BLaER1 treated with 17β-estradiol and CSF1 and Interleukin-3, amounts not matched to agents 10 nM and 100 nM (cell line): ENCODE measurements around the gene TASL.
"Not testable (repeated sequence)": the region's sequence is repeated elsewhere in the genome, so short reads cannot be mapped to it uniquely, and the experiment has no call there.

Experiments used
- H3K27ac ChIP-seq, 11 experiments: shearing (Covaris generic); formaldehyde crosslinking; 2 replicates each; pipeline ENCODE4 v1.8.1; 2022
- H3K27me3 ChIP-seq, 11 experiments: shearing (Covaris generic); formaldehyde crosslinking; 2 replicates each; pipeline ENCODE4 v1.8.1; 2022
- H3K36me3 ChIP-seq, 11 experiments: shearing (Covaris generic); formaldehyde crosslinking; 2 replicates each; pipeline ENCODE4 v1.8.1; 2022
- H3K4me1 ChIP-seq, 10 experiments: shearing (Covaris generic); formaldehyde crosslinking; 2 replicates each; pipeline ENCODE4 v1.8.1; 2022
- H3K4me2 ChIP-seq, 11 experiments: shearing (Covaris generic); formaldehyde crosslinking; 2 replicates each; pipeline ENCODE4 v1.8.1; 2022
- H3K4me3 ChIP-seq, 10 experiments: shearing (Covaris generic); formaldehyde crosslinking; 2 replicates each; pipeline ENCODE4 v1.8.1; 2022
- H3K9ac ChIP-seq, 11 experiments: shearing (Covaris generic); formaldehyde crosslinking; 2 replicates each; pipeline ENCODE4 v1.8.1; 2022
- H3K9me3 ChIP-seq, 11 experiments: shearing (Covaris generic); formaldehyde crosslinking; replicated peaks in 1 of 11; 2 replicates each; pipeline ENCODE4 v1.8.1; 2022
- H4K20me1 ChIP-seq, 11 experiments: shearing (Covaris generic); formaldehyde crosslinking; 2 replicates each; pipeline ENCODE4 v1.8.1; 2022
- Cebpa-rat ChIP-seq, 11 experiments: shearing (Covaris generic); IDR thresholded peaks; 2 replicates each; pipeline ENCODE4 v1.8.1; 2022

TASL gene

DNA sequence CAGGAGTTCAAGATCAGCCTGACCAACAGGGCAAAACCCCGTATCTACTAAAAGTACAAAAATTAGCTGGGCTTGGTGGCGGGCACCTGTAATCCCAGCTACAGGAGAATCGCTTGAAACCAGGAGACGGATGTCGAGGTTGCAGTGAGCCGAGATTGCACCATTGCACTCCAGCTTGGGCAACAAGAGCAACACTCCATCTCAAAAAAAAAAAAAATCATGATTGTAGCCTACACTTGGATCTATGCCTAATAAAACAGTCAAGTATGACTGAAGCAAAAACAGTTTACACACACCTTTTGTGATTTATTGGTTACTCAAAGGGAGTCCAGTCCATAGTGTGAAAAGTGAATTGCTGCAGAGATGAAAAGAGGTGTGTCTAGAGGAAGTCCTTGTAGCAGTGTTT, 34.7 kb upstream of the TASL start:
- Histone ChIP-seq H3K4me3 (no peak overlapping the region), H3K27me3 (no peaks in the 10 kb centered on the region), H3K9ac (peak overlapping the region in 3 of 11 experiments; percentile 63 to 78 (median 69); a peak in 3 of 22 replicates), H3K9me3 (peaks cover 9 to 34% (median 25%) of the 10 kb centered on the region in 11 experiments; a peak in 21 of 22 replicates), H3K4me1 (peaks cover 2 to 83% (median 22%) of the 10 kb centered on the region in 10 experiments; a peak in 18 of 20 replicates), H3K27ac (peak overlapping the region in 4 of 11 experiments; percentile 70 to 92 (median 82); a peak in 7 of 22 replicates), H3K36me3 (no peaks in the 10 kb centered on the region), H3K4me2 (peak overlapping the region in 5 of 11 experiments; percentile 19 to 87 (median 70); a peak in 9 of 22 replicates), H4K20me1 (no peaks in the 10 kb centered on the region)
- no peak for TF ChIP-seq Cebpa-rat (IDR thresholded peaks at IDR 0.05)

- Histone ChIP-seq H3K36me3 (peaks cover 0 to 3% (median 0%) of the 10 kb centered on the region in 11 experiments; a peak in 1 of 22 replicates), H3K4me1 (peaks cover 0 to 64% (median 17%) of the 10 kb centered on the region in 10 experiments; a peak in 12 of 20 replicates), H3K9me3 (peaks cover 0 to 23% (median 12%) of the 10 kb centered on the region in 11 experiments; a peak in 18 of 22 replicates), H3K4me2 (peak overlapping the region in 5 of 11 experiments; percentile 7 to 67 (median 25); a peak in 8 of 22 replicates), H3K9ac (no peak overlapping the region), H4K20me1 (no peaks in the 10 kb centered on the region), H3K4me3 (no peak overlapping the region), H3K27ac (no peak overlapping the region; a peak in 1 of 22 replicates), H3K27me3 (no peaks in the 10 kb centered on the region)
- no peak for TF ChIP-seq Cebpa-rat (IDR thresholded peaks at IDR 0.05)
These were observed 32.5 kb upstream of the TASL start for GRCh38 chrX:30610026-30610425.

DNA sequence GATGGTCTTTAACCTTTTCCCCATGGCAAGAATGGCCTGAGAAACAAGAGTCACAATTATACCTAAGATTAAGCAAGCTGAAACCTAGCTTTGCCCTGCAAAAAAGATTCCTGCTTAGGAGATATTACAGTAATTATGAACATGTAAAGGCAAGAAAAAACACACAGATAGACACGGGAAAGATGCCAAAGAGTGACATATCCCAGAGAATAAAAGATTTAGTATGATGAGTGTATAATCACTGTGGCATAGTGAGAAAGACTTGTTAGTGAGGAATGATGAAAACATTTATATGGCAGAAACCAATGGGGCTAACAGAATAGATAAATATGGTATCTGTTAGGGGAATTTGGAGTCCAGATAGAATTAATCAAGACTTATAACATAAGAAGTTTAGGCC, 29.6 kb upstream of the TASL start:
- Histone ChIP-seq H3K9ac (no peak overlapping the region), H4K20me1 (no peaks in the 10 kb centered on the region), H3K27me3 (no peaks in the 10 kb centered on the region), H3K4me2 (no peak overlapping the region), H3K27ac (no peak overlapping the region), H3K4me3 (no peak overlapping the region), H3K4me1 (peaks cover 0 to 36% (median 9%) of the 10 kb centered on the region in 10 experiments; a peak in 12 of 20 replicates), H3K36me3 (peaks cover 0 to 6% (median 0%) of the 10 kb centered on the region in 11 experiments; a peak in 1 of 22 replicates), H3K9me3 (peaks cover 0 to 22% (median 16%) of the 10 kb centered on the region in 11 experiments; a peak in 17 of 22 replicates)
- no peak for TF ChIP-seq Cebpa-rat (IDR thresholded peaks at IDR 0.05)

DNA sequence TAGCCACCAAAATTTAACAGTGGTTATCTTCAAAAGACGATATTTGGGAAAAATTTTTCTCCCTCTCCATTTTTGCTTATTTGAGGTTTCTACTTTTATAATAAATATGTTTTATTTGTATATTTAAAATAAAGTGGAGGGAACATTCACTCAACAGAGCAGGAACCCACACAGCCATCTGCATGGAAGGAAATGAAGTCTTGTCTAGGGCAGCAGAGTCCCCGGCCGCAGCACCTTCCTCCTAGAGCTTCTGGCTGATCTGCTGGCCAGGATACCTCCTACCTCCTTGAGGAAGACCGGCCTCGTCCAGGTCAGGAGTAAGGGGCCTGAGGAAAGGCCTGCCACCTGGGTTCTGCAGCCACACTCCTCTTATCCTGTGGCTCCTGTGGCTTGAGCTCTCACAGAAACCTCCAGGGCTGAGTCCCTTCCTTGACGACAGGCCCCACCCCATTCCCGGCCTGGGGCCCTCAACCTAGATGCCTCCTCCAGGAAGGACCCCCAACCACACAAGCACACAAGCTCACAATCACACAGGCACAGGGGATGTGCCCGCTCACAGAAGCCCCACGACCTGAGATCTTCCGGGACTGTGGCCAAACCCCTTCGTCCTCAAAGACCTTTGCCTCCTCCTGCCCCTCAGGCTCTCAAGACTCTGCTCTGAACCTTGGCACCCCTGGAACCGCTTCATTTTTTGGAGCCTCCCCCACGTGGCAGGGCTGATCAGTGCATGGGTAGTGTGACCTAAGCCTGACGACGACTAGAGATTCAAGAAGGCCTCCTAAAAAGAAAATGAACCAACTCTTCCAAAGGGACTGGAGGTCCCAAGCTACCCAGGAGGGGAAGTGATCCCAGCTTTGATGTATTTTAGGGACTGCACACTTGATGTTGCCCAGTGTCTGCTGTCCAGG, 23.0 kb upstream of the TASL start:
- not testable (repeated sequence) for H3K36me3 ChIP-seq, H4K20me1 ChIP-seq, H3K27me3 ChIP-seq
- Histone ChIP-seq H3K4me1 (peaks cover 37 to 46% (median 43%) of the 10 kb centered on the region in 10 experiments), H3K9ac (peak overlapping the region in 10 of 11 experiments; percentile 42 to 64 (median 62); a peak in 19 of 22 replicates), H3K4me3 (peak overlapping the region in 1 of 10 experiments; percentile 32; a peak in 1 of 20 replicates), H3K27ac (peak overlapping the region; percentile 53 to 97 (median 75); a peak in 21 of 22 replicates), H3K4me2 (peak overlapping the region; percentile 47 to 71 (median 57); a peak in 21 of 22 replicates), H3K9me3 (peaks cover 0 to 26% (median 17%) of the 10 kb centered on the region in 11 experiments; a peak in 18 of 22 replicates)

GRCh38 chrX:30597216-30598012, 19.8 kb upstream of the TASL start:
- H3K4me1 ChIP-seq = peaks cover 62 to 77% (median 72%) of the 10 kb centered on the region in 10 experiments
- H3K4me3 ChIP-seq = peak overlapping the region; percentile 14 to 66 (median 54); a peak in 15 of 20 replicates
- no peaks in the 10 kb centered on the region for H4K20me1 ChIP-seq
- peak overlapping the region; percentile 76 to 89 (median 85) for H3K9ac ChIP-seq
- peak overlapping the region; percentile 80 to 98 (median 95) for H3K27ac ChIP-seq
- no peaks in the 10 kb centered on the region for H3K36me3 ChIP-seq
- peak in 8 of 11 experiments; percentile 8 to 62 (median 52); a peak in 13 of 22 replicates for TF ChIP-seq Cebpa-rat (IDR thresholded peaks at IDR 0.05)
- peak overlapping the region; percentile 81 to 94 (median 90) for H3K4me2 ChIP-seq
- H3K9me3 ChIP-seq = peaks cover 0 to 8% (median 0%) of the 10 kb centered on the region in 11 experiments; a peak in 7 of 22 replicates
- no peaks in the 10 kb centered on the region for H3K27me3 ChIP-seq

DNA sequence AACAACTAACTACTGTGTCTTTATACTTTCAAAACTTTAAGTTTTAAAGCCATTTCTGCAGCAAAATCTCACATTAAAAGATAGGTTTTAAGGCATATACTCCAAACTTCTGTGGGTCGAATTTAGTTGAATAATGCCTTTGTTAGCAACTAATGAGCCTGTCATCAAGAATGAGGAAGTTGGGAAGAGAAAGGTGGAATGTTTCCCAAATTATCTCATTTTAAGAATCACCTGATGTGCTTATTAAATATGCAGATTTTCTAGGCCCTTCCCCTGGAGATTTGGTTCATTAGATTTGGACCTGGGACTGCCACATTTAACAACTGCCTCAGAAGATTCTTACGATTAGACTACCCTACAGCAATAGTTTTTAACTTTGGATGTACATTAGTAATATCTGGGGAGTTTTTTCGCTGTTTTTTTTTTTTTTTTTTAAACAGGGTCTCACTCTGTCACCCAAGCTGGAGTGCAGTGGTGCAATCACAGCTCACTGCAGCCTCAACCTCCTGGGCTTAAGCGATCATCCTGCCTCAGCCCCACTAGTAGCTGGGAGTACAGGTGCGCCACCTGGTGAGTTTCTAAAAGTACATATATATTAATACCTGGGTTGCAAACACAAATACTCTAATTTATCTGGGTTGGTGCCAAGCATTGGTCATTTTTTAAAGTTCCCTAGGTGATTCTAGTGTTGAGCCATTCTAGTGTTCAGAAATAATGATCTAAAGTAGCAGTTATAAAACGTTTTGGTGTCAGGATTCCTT, 16.1 kb upstream of the TASL start:
- Histone ChIP-seq H3K9ac (peak overlapping the region; percentile 77 to 89 (median 85)), H3K4me1 (peaks cover 87 to 100% (median 98%) of the 10 kb centered on the region in 10 experiments), H3K4me2 (peak overlapping the region; percentile 81 to 94 (median 91))

GRCh38 chrX:30592831-30593230, 15.3 kb upstream of the TASL start:
- Histone ChIP-seq H3K27ac (peak overlapping the region; percentile 71 to 98 (median 95)), H3K4me3 (peak overlapping the region; percentile 38 to 66 (median 58); a peak in 19 of 20 replicates), H3K36me3 (no peaks in the 10 kb centered on the region), H3K9me3 (peaks cover 0 to 11% (median 8%) of the 10 kb centered on the region in 11 experiments; a peak in 11 of 22 replicates), H3K9ac (peak overlapping the region; percentile 77 to 89 (median 85)), H3K27me3 (no peaks in the 10 kb centered on the region), H4K20me1 (no peaks in the 10 kb centered on the region), H3K4me1 (peaks cover 87 to 100% (median 98%) of the 10 kb centered on the region in 10 experiments), H3K4me2 (peak overlapping the region; percentile 81 to 94 (median 91))
- no peak for TF ChIP-seq Cebpa-rat (IDR thresholded peaks at IDR 0.05)

More for the DNA sequence above, 16.1 kb upstream of the TASL start:
- Histone ChIP-seq H3K36me3 (no peaks in the 10 kb centered on the region), H3K27me3 (no peaks in the 10 kb centered on the region), H3K9me3 (peaks cover 0 to 3% (median 0%) of the 10 kb centered on the region in 11 experiments; a peak in 3 of 22 replicates), H3K27ac (peak overlapping the region; percentile 71 to 98 (median 95); a peak in 21 of 22 replicates), H3K4me3 (peak overlapping the region; percentile 38 to 66 (median 58); a peak in 19 of 20 replicates), H4K20me1 (no peaks in the 10 kb centered on the region)
- no peak for TF ChIP-seq Cebpa-rat (IDR thresholded peaks at IDR 0.05)
